Brain microvascular endothelial cell (primary cell): ENCODE results near the gene RPL38.

ENCODE experiments used
- DNase-seq: peaks from one replicate; pipeline ENCODE4 v3.0.0-alpha.2; 2020
- H3K27ac ChIP-seq: fragments of 250-450 bp; sonication (Bioruptor Pico); 2 replicates; pipeline ENCODE4 v1.5.1; 2020; ENCODE audit warnings: mild to moderate bottlenecking, moderate library complexity
- H3K27me3 ChIP-seq: fragments of 250-450 bp; sonication (Bioruptor Pico); replicated peaks from 2 replicates; pipeline ENCODE4 v1.5.1; 2020; ENCODE audit warnings: mild to moderate bottlenecking
- H3K36me3 ChIP-seq: fragments of 250-450 bp; sonication (Bioruptor Pico); replicated peaks from 2 replicates; pipeline ENCODE4 v1.5.1; 2020; ENCODE audit warnings: mild to moderate bottlenecking
- H3K4me3 ChIP-seq: 2 replicates; pipeline ENCODE4 v1.5.1; 2011; ENCODE audit warnings: low read depth, mild to moderate bottlenecking, control low read depth, low read length, moderate library complexity
- CTCF ChIP-seq: IDR thresholded peaks from 2 replicates; pipeline ENCODE4 v1.5.1; 2011; ENCODE audit warnings: low read depth, mild to moderate bottlenecking, moderate library complexity, low read length, control low read depth, inconsistent platforms; ENCODE audit errors: missing control alignments
- in situ Hi-C: cut with HindIII; loops from 2 replicates; pipeline ENCODE4 v1.10.0; 2017; ENCODE audit warnings: low sequenced_read_pairs, low pct_ligation_motif_present

Gene RPL38

GRCh38 chr17:74234486-74234885 lies 31.0 kb downstream of the RPL38 start:
- in situ Hi-C loops, result no loop called here
- DNase-seq, result no peak
- Histone ChIP-seq H3K4me3 (no peak overlapping the region), H3K36me3 (no peaks in the 10 kb centered on the region), H3K27ac (no peak overlapping the region), H3K27me3 (no peaks in the 10 kb centered on the region)
- TF ChIP-seq CTCF, result no peak

GRCh38 chr17:74235040-74235581 lies 31.6 kb downstream of the RPL38 start:
- in situ Hi-C loops, result no loop called here
- no peak for TF ChIP-seq CTCF
- no peaks in the 10 kb centered on the region for H3K36me3 ChIP-seq
- H3K4me3 ChIP-seq, result no peak overlapping the region
- no peak overlapping the region for H3K27ac ChIP-seq
- no peaks in the 10 kb centered on the region for H3K27me3 ChIP-seq
- DNase-seq, result no peak

- Histone ChIP-seq H3K27ac (no peak overlapping the region), H3K36me3 (no peaks in the 10 kb centered on the region), H3K4me3 (no peak overlapping the region), H3K27me3 (no peaks in the 10 kb centered on the region)
- no peak for DNase-seq
- in situ Hi-C loops, result no loop called here
- TF ChIP-seq CTCF, result no peak
Observed at GRCh38 chr17:74235911-74236371, 32.5 kb downstream of the RPL38 start.

- H3K36me3 ChIP-seq, result no peaks in the 10 kb centered on the region
Observed at GRCh38 chr17:74237321-74237720, 33.8 kb downstream of the RPL38 start.

GRCh38 chr17:74239172-74239571 lies 35.7 kb downstream of the RPL38 start:
- H3K4me3 ChIP-seq, result no peak overlapping the region
- no peak for DNase-seq
- no peaks in the 10 kb centered on the region for H3K27me3 ChIP-seq
- H3K36me3 ChIP-seq, result no peaks in the 10 kb centered on the region
- H3K27ac ChIP-seq, result no peak overlapping the region
- TF ChIP-seq CTCF, result no peak
- in situ Hi-C loops, result no loop called here

More at GRCh38 chr17:74237321-74237720, 33.8 kb downstream of the RPL38 start:
- no peak overlapping the region for H3K27ac ChIP-seq
- in situ Hi-C loops, result no loop called here
- no peaks in the 10 kb centered on the region for H3K27me3 ChIP-seq
- H3K4me3 ChIP-seq, result no peak overlapping the region
- no peak for DNase-seq
- no peak for TF ChIP-seq CTCF

- Histone ChIP-seq H3K27ac (no peak overlapping the region), H3K27me3 (no peaks in the 10 kb centered on the region), H3K36me3 (no peaks in the 10 kb centered on the region), H3K4me3 (no peak overlapping the region)
- in situ Hi-C loops, result no loop called here
- no peak for DNase-seq
- TF ChIP-seq CTCF, result no peak
Observed at GRCh38 chr17:74240618-74241205, 37.2 kb downstream of the RPL38 start.
